Smooth muscle cell (in vitro differentiated cells): ENCODE results near the gene EFCAB8. TPM values are rescaled to one million over a fixed set of nuclear protein-coding genes. Genes with fewer than 3 reads are reported as not detected.

Experiments used
- DNase-seq: peaks from one replicate; lab custom pipeline; 2025; ENCODE audit not compliant: unreplicated experiment; lab: John Stamatoyannopoulos, UW
- H2AFZ ChIP-seq: fragments of 200-600 bp; sonication (generic); 2 replicates; pipeline ENCODE4 v1.6.0; 2016; ENCODE audit warnings: antibody characterized with exemption, low read depth, mild to moderate bottlenecking
- H3F3A ChIP-seq: fragments of 200-600 bp; sonication (generic); 2 replicates; pipeline ENCODE4 v1.6.0; 2017; ENCODE audit warnings: antibody characterized with exemption, low read depth
- H3K27ac ChIP-seq: fragments of 200-600 bp; sonication (generic); 2 replicates; pipeline ENCODE4 v1.5.1; 2016; ENCODE audit warnings: low read depth, mild to moderate bottlenecking
- H3K27me3 ChIP-seq: fragments of 200-600 bp; sonication (generic); 2 replicates; pipeline ENCODE4 v1.6.1; 2016; ENCODE audit warnings: low read depth, mild to moderate bottlenecking
- H3K36me3 ChIP-seq: fragments of 200-600 bp; sonication (generic); 2 replicates; pipeline ENCODE4 v1.5.1; 2016; ENCODE audit warnings: low read depth
- H3K4me1 ChIP-seq: fragments of 200-600 bp; sonication (generic); 2 replicates; pipeline ENCODE4 v1.5.1; 2016; ENCODE audit warnings: low read depth
- H3K4me2 ChIP-seq: fragments of 200-600 bp; sonication (generic); 2 replicates; pipeline ENCODE4 v1.6.0; 2016; ENCODE audit warnings: mild to moderate bottlenecking
- H3K4me3 ChIP-seq: fragments of 200-600 bp; sonication (generic); 2 replicates; pipeline ENCODE4 v1.5.1; 2016; ENCODE audit warnings: mild to moderate bottlenecking
- H3K79me2 ChIP-seq: fragments of 200-600 bp; sonication (generic); 2 replicates; pipeline ENCODE4 v1.6.0; 2016; ENCODE audit warnings: low read depth, mild to moderate bottlenecking
- H3K9ac ChIP-seq: fragments of 200-600 bp; sonication (generic); 2 replicates; pipeline ENCODE4 v1.6.0; 2016; ENCODE audit warnings: low read depth
- H3K9me3 ChIP-seq: fragments of 200-600 bp; sonication (generic); replicated peaks from 2 replicates; pipeline ENCODE4 v1.5.1; 2016; ENCODE audit warnings: low read depth
- H4K20me1 ChIP-seq: fragments of 200-600 bp; sonication (generic); 2 replicates; pipeline ENCODE4 v1.6.0; 2016; ENCODE audit warnings: low read depth
- WGBS: methylation state at CpG from one replicate; pipeline ENCODE4 v1.1.7; 2016; ENCODE audit warnings: low lambda C conversion rate; 5-methylcytosine and 5-hydroxymethylcytosine counted together
- polyA plus RNA-seq: library from polyadenylated mRNA; unstranded; fragments of >200 nt; fragmentation: Nextera tagmentation; extraction: Ambion mirVana; gene quantifications from 2 replicates; pipeline ENCODE4 v1.2.1, GENCODE V29; 2016
- total RNA-seq: library from RNA; depleted of rRNA; stranded (reverse); fragments of >200 nt; gene quantifications from 2 replicates; pipeline ENCODE4 v1.2.3, GENCODE V29; 2014
- TF ChIP-seq, protein P1 (sequence below): fragments of 200-600 bp; sonication (generic); IDR thresholded peaks from 2 replicates; pipeline ENCODE4 v1.5.1; 2017; ENCODE audit warnings: borderline replicate concordance, mild to moderate bottlenecking, antibody characterized with exemption; ENCODE audit not compliant: insufficient read depth, poor library complexity, severe bottlenecking

EFCAB8 gene
- total and polyA plus RNA-seq, 2 experiments from 2014 or later: 0.25 to 1.7 TPM

DNA sequence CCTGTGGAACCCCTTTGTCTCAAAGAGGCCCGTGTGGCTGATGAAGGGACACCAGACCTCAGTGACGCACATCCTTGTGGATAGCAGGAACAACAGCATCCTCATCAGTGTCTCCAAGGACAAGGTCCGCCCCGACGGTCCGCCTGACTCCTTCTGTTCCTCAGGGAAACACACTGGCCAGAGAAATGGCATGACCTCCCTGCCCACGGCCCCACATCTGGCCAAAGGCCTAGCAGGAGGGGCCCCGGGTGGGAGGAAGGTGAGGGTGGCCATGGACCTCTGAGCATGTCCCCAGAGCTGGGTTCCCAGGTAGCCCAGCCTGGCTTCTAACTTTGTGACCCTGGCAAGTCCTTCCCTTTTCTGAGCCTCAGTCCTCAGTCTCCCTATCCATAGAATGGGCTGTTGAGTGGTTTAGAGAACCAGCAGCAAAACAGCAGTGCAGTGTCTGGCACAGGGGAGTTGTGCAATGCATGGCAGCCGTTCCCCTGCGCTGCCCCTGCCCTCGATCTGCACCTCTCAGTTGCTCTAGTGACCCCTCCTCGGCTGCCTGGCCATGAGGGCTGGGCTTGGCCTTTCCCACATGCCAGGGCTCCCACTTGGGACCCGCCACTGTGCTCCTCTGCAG lies 48.3 kb downstream of the EFCAB8 start:
- H3K4me3 ChIP-seq: no peak overlapping the region
- 90% methylated on average over 13 of the region's 13 CpGs for WGBS
- no peaks in the 10 kb centered on the region for H3F3A ChIP-seq
- no peaks in the 10 kb centered on the region for H3K36me3 ChIP-seq
- H3K9me3 ChIP-seq: no peaks in the 10 kb centered on the region
- H3K79me2 ChIP-seq: no peaks in the 10 kb centered on the region
- no peak overlapping the region for H2AFZ ChIP-seq
- DNase-seq: no peak
- no peaks in the 10 kb centered on the region for H3K27me3 ChIP-seq
- no peaks in the 10 kb centered on the region for H3K4me1 ChIP-seq
- no peak overlapping the region for H3K4me2 ChIP-seq
- TF ChIP-seq, protein P1, sequence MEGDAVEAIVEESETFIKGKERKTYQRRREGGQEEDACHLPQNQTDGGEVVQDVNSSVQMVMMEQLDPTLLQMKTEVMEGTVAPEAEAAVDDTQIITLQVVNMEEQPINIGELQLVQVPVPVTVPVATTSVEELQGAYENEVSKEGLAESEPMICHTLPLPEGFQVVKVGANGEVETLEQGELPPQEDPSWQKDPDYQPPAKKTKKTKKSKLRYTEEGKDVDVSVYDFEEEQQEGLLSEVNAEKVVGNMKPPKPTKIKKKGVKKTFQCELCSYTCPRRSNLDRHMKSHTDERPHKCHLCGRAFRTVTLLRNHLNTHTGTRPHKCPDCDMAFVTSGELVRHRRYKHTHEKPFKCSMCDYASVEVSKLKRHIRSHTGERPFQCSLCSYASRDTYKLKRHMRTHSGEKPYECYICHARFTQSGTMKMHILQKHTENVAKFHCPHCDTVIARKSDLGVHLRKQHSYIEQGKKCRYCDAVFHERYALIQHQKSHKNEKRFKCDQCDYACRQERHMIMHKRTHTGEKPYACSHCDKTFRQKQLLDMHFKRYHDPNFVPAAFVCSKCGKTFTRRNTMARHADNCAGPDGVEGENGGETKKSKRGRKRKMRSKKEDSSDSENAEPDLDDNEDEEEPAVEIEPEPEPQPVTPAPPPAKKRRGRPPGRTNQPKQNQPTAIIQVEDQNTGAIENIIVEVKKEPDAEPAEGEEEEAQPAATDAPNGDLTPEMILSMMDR: no peak
- H3K27ac ChIP-seq: no peak overlapping the region
- H3K9ac ChIP-seq: no peak overlapping the region
- H4K20me1 ChIP-seq: no peaks in the 10 kb centered on the region

DNA sequence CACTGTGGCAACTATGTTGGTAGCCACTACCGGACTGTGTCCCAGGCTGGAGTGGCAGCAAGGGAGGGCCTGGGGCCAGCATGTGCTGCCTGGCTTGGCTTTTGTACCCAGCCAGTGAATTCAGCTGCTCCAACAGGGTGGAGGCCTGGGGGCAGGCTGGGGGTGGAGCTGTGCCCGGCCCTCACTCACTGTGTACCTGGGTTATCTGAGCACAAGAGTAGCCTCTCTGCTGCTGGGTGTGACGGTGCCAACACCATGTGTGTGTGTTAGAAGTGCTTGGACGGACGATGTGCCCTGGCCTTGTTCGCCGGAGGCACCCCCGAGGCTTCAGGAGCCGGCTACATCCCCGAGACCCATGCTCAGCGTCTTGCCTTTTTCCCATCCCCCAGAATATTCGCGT lies 49.2 kb downstream of the EFCAB8 start:
- Histone ChIP-seq H3K9me3 (no peaks in the 10 kb centered on the region), H2AFZ (no peak overlapping the region), H3K9ac (no peak overlapping the region), H3K36me3 (no peaks in the 10 kb centered on the region), H3F3A (no peaks in the 10 kb centered on the region), H3K79me2 (no peaks in the 10 kb centered on the region), H3K27ac (no peak overlapping the region), H4K20me1 (no peaks in the 10 kb centered on the region), H3K4me3 (no peak overlapping the region), H3K4me1 (no peaks in the 10 kb centered on the region), H3K4me2 (no peak overlapping the region), H3K27me3 (no peaks in the 10 kb centered on the region)
- TF ChIP-seq, protein P1: no peak
- no peak for DNase-seq
- WGBS: 86% methylated on average over 13 of the region's 13 CpGs

DNA sequence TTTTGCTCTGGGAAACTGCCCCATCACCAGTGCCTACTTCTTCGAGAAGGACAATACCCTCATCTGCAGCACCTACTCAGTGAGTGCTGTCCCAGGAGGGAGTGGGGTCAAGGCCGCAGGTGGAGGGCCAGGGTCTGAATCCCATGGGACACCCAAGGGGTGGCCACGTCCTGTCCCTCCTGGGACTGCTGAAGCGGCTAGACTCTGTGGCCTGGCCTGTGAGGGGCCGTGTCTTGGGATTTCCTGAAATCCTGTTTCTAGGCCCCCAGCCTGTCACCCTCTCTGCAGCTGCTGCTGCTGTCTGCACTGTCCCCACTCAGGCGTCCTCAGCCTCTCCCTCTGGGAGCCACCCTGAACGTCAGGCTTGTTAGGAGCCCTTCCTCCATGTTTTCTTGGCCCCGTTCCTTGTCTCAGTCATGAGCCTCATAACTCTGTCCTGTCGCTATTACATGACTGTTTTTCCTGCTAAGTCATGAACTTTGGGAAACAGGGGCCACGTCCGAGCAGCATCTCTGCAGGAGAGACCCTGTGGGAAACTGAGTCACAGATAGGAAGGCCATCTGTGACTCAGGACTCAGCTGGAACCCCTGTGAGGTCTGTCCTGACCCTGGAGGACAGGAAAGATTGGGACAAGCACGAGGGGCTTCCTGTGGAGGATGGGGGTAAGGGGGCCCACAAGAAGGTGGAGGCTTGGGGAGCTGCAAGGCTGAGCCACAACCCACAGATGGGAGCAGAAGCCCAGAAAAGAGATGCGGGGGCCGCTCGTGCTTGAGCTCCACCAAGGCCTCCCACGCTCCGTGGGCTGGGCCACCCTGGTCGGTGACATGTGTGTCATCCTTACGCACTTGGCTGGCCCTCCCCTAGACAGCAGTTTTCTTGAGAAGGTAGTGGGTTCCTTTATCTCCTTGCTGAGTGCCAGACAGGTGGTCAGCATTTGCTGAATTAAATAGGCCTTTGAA lies 49.9 kb downstream of the EFCAB8 start:
- no peaks in the 10 kb centered on the region for H4K20me1 ChIP-seq
- H3K27me3 ChIP-seq: no peaks in the 10 kb centered on the region
- H3K27ac ChIP-seq: no peak overlapping the region
- no peak overlapping the region for H2AFZ ChIP-seq
- no peak overlapping the region for H3K9ac ChIP-seq
- no peaks in the 10 kb centered on the region for H3K79me2 ChIP-seq
- DNase-seq: no peak
- H3F3A ChIP-seq: no peaks in the 10 kb centered on the region
- no peaks in the 10 kb centered on the region for H3K36me3 ChIP-seq
- 84% methylated on average over 19 of the region's 19 CpGs for WGBS
- H3K4me2 ChIP-seq: no peak overlapping the region
- no peak overlapping the region for H3K4me3 ChIP-seq
- H3K9me3 ChIP-seq: no peaks in the 10 kb centered on the region
- TF ChIP-seq, protein P1: no peak
- H3K4me1 ChIP-seq: no peaks in the 10 kb centered on the region
